ENCODE measurements around the gene FAM228A.

- TF ChIP-seq EZH2phosphoT487 (IDR thresholded peaks at IDR 0.05; ENCODE audit: insufficient read depth, low read depth) (no peak), EZH2 (IDR thresholded peaks at IDR 0.05; ENCODE audit: insufficient read depth, poor library complexity, severe bottlenecking) (no peak)
Observed at GRCh38 chr2:24153478-24153877, 21.4 kb upstream of the FAM228A start.
